ENCODE data around the gene CIB4.

The CIB4 gene

DNA sequence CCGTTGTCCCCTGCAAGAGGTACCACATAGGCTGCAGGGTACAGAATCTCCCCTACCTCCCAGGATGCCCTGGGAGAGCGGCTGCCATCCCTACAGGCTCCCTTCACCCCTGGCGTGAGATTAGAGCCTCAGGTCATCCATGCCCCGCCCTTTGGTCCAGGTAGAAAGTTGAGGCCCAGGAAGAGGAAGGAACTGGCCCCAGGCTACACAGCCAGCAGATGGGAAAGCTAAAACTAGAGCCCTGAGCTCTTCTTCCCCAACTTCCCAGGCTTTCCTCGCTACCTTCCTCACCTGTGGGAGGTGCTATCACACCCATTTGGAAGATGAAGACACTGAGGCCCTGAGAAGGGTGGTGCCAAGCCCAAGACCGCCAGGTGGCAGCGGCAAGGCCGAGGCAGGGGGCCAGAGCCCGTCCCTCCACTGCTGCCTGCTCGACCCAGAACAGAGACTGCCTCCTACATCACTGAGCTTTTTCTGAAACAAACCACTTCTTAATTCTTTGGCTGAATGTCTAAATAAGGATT lies 25.8 kb downstream of the CIB4 start:
- Histone ChIP-seq H3K4me1 (ENCODE audit: control insufficient read depth, insufficient read depth, low read length) (peaks cover 37% of the 10 kb centered on the region), H3K27me3 (ENCODE audit: control insufficient read depth in 1 of 2, insufficient read depth in 2 of 2, low read length in 2 of 2) (peaks cover 0 to 9% of the 10 kb centered on the region in 2 donors), H3K36me3 (ENCODE audit: control insufficient read depth in 2 of 2, insufficient read depth in 2 of 2, low read length in 2 of 2) (no peaks in the 10 kb centered on the region)

DNA sequence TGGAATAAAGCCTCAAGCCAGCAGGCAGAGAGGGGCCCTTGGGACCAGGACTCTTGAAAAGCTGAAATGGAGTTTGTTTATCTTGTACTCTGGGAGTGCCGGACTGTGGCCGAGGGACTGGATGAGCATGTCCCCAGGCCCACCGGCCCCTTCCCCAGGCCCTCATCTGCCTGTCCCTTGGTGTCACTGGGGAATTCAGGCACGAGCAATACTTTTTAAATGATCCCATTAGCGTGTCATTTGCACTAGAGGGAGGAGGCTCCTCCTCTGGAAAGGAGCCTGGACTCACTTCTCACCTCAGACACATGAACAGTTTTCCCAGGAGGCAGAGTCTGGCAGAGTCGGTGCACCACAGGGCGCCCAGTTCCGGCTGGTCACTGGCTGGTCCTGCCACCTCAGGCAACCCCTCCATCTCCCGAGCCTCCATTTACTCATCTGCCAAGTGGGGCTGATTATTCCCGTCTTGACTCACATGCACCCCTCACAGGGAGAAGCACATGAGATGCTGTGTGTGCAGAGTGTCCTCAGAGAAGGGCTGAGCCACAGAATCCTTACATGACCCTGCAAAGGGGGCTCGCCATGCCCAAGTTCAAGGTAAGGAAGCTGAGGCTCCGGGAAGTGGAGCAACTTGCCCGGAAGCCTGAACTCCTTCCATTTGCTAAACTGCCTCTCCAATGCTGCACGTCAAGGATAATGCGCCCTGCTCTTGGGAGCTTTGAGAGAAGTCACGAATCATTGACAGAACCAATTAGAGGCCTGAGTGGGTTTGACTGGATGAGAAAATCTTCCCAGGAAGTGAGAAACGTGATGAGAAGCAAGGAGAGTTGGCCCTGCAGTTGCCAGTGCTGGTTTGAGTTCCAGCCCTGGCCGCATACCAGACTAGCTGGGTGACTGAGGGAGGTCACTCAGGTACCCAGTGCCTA lies 26.7 kb downstream of the CIB4 start:
- H3K4me1 ChIP-seq (ENCODE audit: control insufficient read depth, insufficient read depth, low read length), result peaks cover 37% of the 10 kb centered on the region

More for the DNA sequence above, 25.8 kb downstream of the CIB4 start:
- no peak overlapping the region for H3K27ac ChIP-seq (ENCODE audit: low read length)
- no peaks in the 10 kb centered on the region for H3K9me3 ChIP-seq (ENCODE audit: control insufficient read depth in 2 of 2, low read length in 2 of 2)
- no peak overlapping the region for H3K9ac ChIP-seq (ENCODE audit: low read length in 2 of 2)
- H3K4me3 ChIP-seq (ENCODE audit: low read length in 2 of 2), result no peak overlapping the region

DNA sequence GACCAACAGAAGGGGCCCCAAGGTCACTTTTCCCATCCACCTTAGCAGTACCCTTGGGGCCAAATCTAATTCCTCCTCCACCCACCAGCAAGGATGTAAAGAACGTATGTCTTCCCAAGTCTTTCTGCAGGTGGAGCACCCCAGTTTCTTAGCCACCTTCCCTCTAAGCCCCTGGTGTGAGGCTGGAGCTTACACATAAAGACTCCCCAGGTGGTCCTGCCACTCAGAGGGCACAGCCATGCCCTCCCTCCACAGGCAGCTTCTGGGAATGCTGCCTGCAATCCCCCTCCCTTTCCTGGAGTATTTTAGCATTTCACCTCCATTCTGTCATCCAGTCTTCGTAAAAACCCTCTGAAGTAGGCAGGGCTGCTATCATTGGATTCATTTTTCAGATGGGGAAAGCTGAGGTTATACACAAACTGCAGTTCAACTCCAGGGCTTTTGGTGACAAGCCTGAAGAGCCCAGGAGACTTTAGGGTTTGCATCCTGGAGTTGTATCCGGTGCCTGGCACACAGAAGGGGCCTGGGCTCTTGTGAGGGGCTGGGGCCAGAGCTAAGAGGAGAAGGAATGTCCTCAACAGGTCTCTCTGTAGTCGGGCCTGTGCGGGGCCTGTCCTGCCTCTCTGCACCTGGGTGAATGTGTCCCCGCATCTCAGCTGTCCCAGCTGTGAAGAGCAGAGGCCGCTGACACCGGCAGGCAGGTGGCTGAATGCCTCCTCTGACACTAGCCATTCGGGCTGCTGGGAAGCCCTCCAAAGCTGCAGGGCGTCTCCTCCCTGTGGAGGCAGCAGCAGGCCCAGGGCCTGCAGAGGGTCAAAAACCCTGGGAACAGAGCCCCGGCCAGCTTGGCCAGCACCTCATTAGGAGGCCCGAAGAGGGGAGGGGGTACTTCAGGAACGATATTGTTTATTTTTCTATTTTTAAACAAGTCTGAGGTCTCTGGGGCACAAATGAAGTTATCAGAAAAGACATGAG lies 27.6 kb downstream of the CIB4 start:
- Histone ChIP-seq H3K4me1 (ENCODE audit: control insufficient read depth, insufficient read depth, low read length) (peaks cover 37% of the 10 kb centered on the region), H3K27ac (ENCODE audit: low read length) (peak overlapping the region; percentile 24), H3K4me3 (ENCODE audit: low read length in 2 of 2) (peak overlapping the region in 1 of 2 donors; percentile 22), H3K9me3 (ENCODE audit: control insufficient read depth in 2 of 2, low read length in 2 of 2) (no peaks in the 10 kb centered on the region), H3K27me3 (ENCODE audit: control insufficient read depth in 1 of 2, insufficient read depth in 2 of 2, low read length in 2 of 2) (peaks cover 0 to 7% of the 10 kb centered on the region in 2 donors), H3K36me3 (ENCODE audit: control insufficient read depth in 2 of 2, insufficient read depth in 2 of 2, low read length in 2 of 2) (no peaks in the 10 kb centered on the region), H3K9ac (ENCODE audit: low read length in 2 of 2) (peak overlapping the region; percentile 10 to 21)

More for the DNA sequence above, 26.7 kb downstream of the CIB4 start:
- H3K36me3 ChIP-seq (ENCODE audit: control insufficient read depth in 2 of 2, insufficient read depth in 2 of 2, low read length in 2 of 2), result no peaks in the 10 kb centered on the region
- H3K9me3 ChIP-seq (ENCODE audit: control insufficient read depth in 2 of 2, low read length in 2 of 2), result no peaks in the 10 kb centered on the region
- H3K27ac ChIP-seq (ENCODE audit: low read length), result peak overlapping the region; percentile 24
- peak overlapping the region; percentile 10 to 21 for H3K9ac ChIP-seq (ENCODE audit: low read length in 2 of 2)
- peaks cover 0 to 9% of the 10 kb centered on the region in 2 donors for H3K27me3 ChIP-seq (ENCODE audit: control insufficient read depth in 1 of 2, insufficient read depth in 2 of 2, low read length in 2 of 2)
- peak overlapping the region in 1 of 2 donors; percentile 22 for H3K4me3 ChIP-seq (ENCODE audit: low read length in 2 of 2)

DNA sequence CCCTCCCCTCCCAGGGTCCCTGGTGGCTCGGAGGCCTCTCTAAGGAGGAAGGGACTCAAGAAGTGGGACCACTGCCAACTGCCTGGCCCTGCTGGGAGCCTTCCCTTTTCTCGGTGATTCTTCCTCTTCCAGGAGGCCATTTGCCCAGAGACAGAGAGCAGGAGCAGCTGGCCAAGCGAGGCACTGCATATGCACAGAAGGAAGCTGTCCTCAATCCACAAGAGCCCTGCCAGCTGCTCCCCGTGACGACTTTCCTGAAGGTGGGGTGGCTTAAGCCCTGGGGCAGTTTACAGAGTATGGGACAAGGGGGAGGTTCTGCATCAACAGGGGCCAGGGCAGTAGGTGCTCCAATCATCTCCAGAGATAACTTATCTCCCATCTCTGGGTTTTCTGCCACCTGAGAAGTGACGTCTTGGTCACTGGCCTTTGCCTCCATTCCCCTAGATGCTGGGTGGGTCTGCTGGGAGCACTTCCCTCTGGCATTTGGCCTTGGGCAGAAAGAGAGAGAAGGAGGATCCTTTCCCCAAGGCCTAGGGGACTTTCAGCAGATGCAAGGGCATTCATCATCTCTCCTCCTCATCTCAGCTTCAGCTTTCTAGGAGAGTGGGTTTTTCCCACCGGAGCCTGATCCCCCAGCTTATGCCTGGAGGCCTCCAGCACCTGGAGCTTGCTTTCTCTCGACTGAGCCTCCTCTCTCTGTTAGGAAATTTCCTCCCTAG lies 28.5 kb downstream of the CIB4 start:
- Histone ChIP-seq H3K27ac (ENCODE audit: low read length) (no peak overlapping the region), H3K9ac (ENCODE audit: low read length in 2 of 2) (no peak overlapping the region), H3K27me3 (ENCODE audit: control insufficient read depth in 1 of 2, insufficient read depth in 2 of 2, low read length in 2 of 2) (peaks cover 0 to 6% of the 10 kb centered on the region in 2 donors)

DNA sequence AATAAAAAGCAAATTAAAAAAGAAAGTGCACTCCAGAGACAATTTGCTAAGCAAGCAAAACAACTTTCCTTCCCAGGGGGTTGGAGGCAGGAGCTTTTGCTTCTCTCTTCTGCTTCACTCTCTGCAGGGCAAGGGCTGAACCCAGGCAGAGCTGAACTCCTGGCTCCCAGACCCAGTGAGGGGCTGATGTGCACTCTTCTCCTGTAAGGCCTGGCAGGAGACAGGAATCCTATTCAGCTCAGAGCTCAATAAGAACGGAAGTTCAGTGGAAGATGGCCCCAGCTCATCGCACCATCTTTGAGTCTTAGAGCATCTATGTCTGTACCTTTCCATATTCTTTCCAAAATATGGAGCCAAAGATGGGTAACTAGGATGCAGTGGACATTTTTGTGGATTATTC lies 29.1 kb downstream of the CIB4 start:
- no peaks in the 10 kb centered on the region for H3K36me3 ChIP-seq (ENCODE audit: control insufficient read depth in 2 of 2, insufficient read depth in 2 of 2, low read length in 2 of 2)
- H3K9ac ChIP-seq (ENCODE audit: low read length in 2 of 2), result no peak overlapping the region
- peaks cover 37% of the 10 kb centered on the region for H3K4me1 ChIP-seq (ENCODE audit: control insufficient read depth, insufficient read depth, low read length)
- H3K27me3 ChIP-seq (ENCODE audit: control insufficient read depth in 1 of 2, insufficient read depth in 2 of 2, low read length in 2 of 2), result no peaks in the 10 kb centered on the region
- H3K4me3 ChIP-seq (ENCODE audit: low read length in 2 of 2), result no peak overlapping the region
- H3K9me3 ChIP-seq (ENCODE audit: control insufficient read depth in 2 of 2, low read length in 2 of 2), result no peaks in the 10 kb centered on the region
- H3K27ac ChIP-seq (ENCODE audit: low read length), result no peak overlapping the region

More for the DNA sequence above, 28.5 kb downstream of the CIB4 start:
- no peak overlapping the region for H3K4me3 ChIP-seq (ENCODE audit: low read length in 2 of 2)
- no peaks in the 10 kb centered on the region for H3K9me3 ChIP-seq (ENCODE audit: control insufficient read depth in 2 of 2, low read length in 2 of 2)
- H3K36me3 ChIP-seq (ENCODE audit: control insufficient read depth in 2 of 2, insufficient read depth in 2 of 2, low read length in 2 of 2), result no peaks in the 10 kb centered on the region
- H3K4me1 ChIP-seq (ENCODE audit: control insufficient read depth, insufficient read depth, low read length), result peaks cover 37% of the 10 kb centered on the region

DNA sequence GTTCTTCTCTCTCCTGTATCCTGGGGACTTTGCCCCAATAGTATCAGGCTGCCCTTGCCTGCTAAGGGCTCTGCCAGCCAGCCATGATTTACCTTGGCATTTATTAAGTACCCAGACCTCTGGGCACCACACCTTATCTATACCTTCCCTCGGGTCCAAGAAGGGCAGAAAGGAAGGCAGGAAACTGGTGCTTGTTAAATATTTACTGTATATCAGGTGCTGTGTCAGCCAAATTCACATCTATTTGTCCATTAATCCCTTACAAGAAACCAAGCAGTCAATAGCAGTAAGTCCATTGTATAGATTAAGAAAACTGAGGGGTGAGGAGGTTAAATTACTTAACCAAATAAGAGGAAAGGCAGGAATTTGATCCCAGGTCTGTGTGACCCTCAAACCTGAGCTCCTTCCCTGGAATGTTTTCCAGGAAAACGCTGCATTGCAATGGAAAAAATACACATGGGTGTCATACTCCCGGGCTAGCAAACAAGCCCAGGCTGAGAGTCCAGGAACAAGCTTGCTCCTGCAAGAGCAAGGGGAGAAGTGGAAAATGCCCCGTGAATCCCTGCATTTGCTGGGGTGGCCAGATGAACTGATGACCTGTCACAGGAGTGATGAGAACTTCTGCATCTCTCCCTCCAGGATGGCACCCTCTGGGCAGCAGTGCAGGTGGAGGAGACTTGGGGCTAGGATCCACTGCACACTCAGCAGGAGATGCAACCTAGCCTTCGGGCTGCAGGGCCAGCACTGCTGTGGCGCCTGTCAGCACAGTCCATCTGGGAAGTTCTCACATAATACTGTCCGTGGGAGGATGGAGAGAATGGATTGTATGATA lies 30.4 kb downstream of the CIB4 start:
- Histone ChIP-seq H3K9ac (ENCODE audit: low read length in 2 of 2) (no peak overlapping the region), H3K36me3 (ENCODE audit: control insufficient read depth in 2 of 2, insufficient read depth in 2 of 2, low read length in 2 of 2) (no peaks in the 10 kb centered on the region), H3K27ac (ENCODE audit: low read length) (no peak overlapping the region), H3K27me3 (ENCODE audit: control insufficient read depth in 1 of 2, insufficient read depth in 2 of 2, low read length in 2 of 2) (no peaks in the 10 kb centered on the region), H3K4me1 (ENCODE audit: control insufficient read depth, insufficient read depth, low read length) (peaks cover 31% of the 10 kb centered on the region), H3K9me3 (ENCODE audit: control insufficient read depth in 2 of 2, low read length in 2 of 2) (no peaks in the 10 kb centered on the region), H3K4me3 (ENCODE audit: low read length in 2 of 2) (no peak overlapping the region)

DNA sequence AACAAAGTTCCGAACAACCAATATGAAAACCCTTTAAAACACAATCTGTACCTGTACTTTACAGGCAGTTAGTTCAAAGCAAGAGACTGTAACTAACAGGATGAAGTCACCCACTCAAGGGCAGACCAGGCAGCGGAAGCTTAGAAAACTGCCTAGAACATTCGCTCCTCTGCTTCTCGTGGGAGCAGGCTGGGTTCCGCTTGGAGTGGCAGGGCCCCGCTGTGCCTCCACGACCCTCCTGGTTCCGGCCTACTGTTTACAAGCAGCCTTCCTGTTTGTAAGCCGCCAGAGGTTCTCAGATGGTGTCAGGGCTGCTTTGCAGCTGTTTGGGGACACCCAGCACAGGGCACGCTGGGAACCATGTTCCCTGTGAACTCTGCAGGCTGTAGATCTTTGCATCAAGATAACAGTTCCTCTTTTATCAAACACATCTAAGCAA lies 31.3 kb downstream of the CIB4 start:
- Histone ChIP-seq H3K4me3 (ENCODE audit: low read length in 2 of 2) (no peak overlapping the region), H3K4me1 (ENCODE audit: control insufficient read depth, insufficient read depth, low read length) (peaks cover 25% of the 10 kb centered on the region), H3K27ac (ENCODE audit: low read length) (no peak overlapping the region), H3K9me3 (ENCODE audit: control insufficient read depth in 2 of 2, low read length in 2 of 2) (no peaks in the 10 kb centered on the region), H3K9ac (ENCODE audit: low read length in 2 of 2) (no peak overlapping the region), H3K36me3 (ENCODE audit: control insufficient read depth in 2 of 2, insufficient read depth in 2 of 2, low read length in 2 of 2) (no peaks in the 10 kb centered on the region), H3K27me3 (ENCODE audit: control insufficient read depth in 1 of 2, insufficient read depth in 2 of 2, low read length in 2 of 2) (no peaks in the 10 kb centered on the region)

DNA sequence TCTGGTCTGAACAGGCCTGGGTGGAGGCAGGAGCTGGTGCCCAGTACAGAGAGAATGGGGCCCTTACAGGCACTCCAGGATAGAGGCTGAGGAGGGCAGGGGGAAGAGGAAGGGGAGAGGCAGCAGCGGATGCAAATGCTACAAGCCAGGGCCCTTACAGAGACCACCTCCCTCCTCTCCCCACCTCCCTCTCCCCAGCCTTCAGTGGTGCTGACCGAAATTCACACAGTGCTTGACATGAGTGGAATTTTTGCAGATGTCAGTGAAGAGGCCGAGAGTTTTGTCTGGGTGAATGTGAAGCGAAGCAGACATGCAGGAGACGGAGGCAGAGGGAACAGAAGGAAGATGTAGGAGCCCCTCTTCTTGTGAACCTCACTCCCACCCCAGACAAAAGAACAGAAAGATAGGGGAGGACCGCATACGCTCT lies 31.9 kb downstream of the CIB4 start:
- no peaks in the 10 kb centered on the region for H3K27me3 ChIP-seq (ENCODE audit: control insufficient read depth in 1 of 2, insufficient read depth in 2 of 2, low read length in 2 of 2)
- H3K4me3 ChIP-seq (ENCODE audit: low read length in 2 of 2), result no peak overlapping the region
- no peaks in the 10 kb centered on the region for H3K9me3 ChIP-seq (ENCODE audit: control insufficient read depth in 2 of 2, low read length in 2 of 2)
- H3K9ac ChIP-seq (ENCODE audit: low read length in 2 of 2), result no peak overlapping the region
- no peaks in the 10 kb centered on the region for H3K36me3 ChIP-seq (ENCODE audit: control insufficient read depth in 2 of 2, insufficient read depth in 2 of 2, low read length in 2 of 2)
- no peak overlapping the region for H3K27ac ChIP-seq (ENCODE audit: low read length)
- peaks cover 18% of the 10 kb centered on the region for H3K4me1 ChIP-seq (ENCODE audit: control insufficient read depth, insufficient read depth, low read length)

DNA sequence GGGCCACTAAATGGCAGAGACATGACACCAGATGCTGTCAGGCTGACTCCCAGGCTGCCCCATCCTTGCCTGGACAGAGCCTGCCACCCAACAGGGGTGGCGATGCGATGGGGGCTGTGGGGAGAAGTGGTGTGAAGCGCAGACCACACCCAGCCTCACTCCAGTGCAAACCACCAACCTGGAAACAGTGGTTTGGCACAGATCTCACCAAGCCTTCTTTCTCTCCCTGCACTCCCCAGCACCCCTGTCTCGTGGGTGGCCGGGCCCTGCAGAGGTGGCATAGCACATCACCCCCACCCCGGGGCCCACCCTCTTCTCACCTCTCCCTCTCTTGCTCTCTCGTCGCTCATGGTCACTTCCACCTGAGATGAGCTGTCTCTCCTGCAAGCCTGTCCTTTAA lies 32.6 kb downstream of the CIB4 start:
- H3K4me3 ChIP-seq (ENCODE audit: low read length in 2 of 2), result no peak overlapping the region
- no peak overlapping the region for H3K9ac ChIP-seq (ENCODE audit: low read length in 2 of 2)
- H3K9me3 ChIP-seq (ENCODE audit: control insufficient read depth in 2 of 2, low read length in 2 of 2), result no peaks in the 10 kb centered on the region
- peaks cover 12% of the 10 kb centered on the region for H3K4me1 ChIP-seq (ENCODE audit: control insufficient read depth, insufficient read depth, low read length)
- no peaks in the 10 kb centered on the region for H3K27me3 ChIP-seq (ENCODE audit: control insufficient read depth in 1 of 2, insufficient read depth in 2 of 2, low read length in 2 of 2)
- H3K27ac ChIP-seq (ENCODE audit: low read length), result no peak overlapping the region
- H3K36me3 ChIP-seq (ENCODE audit: control insufficient read depth in 2 of 2, insufficient read depth in 2 of 2, low read length in 2 of 2), result no peaks in the 10 kb centered on the region
